GM15510 (cell line): ENCODE results near the gene SDS.

ENCODE experiments used
- POLR2A ChIP-seq: IDR thresholded peaks from 3 replicates; pipeline ENCODE4 v1.6.1; 2011; ENCODE audit warnings: borderline replicate concordance; ENCODE audit not compliant: insufficient read length; ENCODE audit errors: extremely low read depth

Gene SDS

GRCh38 chr12:113403435-113404415 lies at the start of gene SDS:
SDS (minus strand) TSS chr12:113403887; CDS start chr12:113399708, 4,179 bp downstream.
- TF ChIP-seq POLR2A, result no peak

DNA sequence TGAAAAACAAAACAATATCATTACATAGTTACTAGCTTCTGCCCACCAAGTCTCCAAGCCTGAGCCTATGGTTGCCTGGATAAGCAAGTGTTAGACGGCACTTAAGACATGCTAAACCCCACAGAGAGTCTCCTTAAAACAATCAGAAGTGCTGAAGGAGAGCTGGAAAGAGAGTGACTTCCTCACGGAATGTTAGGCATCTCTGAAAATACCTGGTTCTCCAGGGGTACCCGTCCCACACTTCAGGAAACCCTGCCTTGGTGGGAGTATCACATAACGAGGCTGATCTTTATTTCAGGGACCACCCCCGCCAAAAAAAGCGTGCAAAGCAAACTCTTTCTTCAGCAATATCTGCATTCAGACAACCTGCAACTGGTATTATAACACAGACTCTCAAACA lies 49.6 kb upstream of the SDS start:
- TF ChIP-seq POLR2A, result no peak

GRCh38 chr12:113452458-113452857 lies 48.8 kb upstream of the SDS start:
- no peak for TF ChIP-seq POLR2A

DNA sequence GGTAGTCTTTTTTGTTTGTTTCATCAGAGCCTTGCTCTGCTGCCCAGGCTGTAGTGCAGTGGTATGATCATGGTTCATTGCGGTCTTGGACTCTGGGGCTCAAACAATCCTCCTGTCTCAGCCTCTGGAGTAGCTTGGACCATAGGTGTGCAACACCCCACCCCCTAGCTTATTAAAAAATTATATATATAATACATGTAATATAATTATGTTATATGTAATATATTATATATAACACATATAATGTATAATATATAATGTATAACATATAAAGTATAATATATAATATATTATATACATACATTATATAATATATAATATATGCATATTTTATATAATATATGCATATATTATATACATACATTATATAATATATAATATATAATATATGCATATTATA lies 46.2 kb upstream of the SDS start:
- TF ChIP-seq POLR2A, result no peak

DNA sequence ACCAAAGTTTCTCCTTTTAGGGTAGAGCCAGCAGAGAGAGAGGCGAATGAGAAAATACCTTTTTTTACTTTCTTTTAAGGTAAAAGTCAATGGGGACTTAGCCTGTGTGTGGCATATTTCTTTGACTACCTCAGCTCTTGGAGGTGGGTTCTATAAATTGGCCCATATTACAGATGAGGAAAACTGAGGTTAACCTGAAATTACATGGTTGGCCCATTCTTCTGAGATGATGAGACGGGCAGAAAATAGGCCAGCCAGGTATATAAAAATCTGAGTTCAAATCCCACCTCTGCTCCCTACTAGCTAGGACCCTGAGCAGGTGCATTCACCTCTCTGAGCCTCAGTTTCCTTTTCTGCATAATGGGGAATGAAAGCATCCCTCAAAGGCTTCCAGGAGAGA lies 45.6 kb upstream of the SDS start:
- no peak for TF ChIP-seq POLR2A

DNA sequence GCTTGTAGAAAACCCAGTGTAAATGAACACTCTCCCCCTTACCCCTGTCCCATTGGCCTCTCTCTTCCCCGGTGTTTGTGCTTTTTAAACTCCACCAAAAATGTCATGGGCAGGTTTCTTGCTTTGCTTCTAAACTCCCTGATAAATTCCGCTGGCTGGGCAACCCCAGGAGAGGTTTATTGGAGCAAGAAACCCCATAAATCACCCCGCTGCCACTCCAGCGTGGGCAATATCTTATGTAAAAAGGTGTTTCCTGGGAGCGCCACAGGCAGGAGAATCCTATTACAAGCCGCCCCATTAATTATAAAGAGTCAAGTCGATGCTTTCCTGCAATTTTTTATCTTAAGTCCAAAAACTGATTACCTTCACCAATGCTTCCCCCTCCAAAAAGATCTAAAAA lies 45.2 kb upstream of the SDS start:
- TF ChIP-seq POLR2A, result no peak

DNA sequence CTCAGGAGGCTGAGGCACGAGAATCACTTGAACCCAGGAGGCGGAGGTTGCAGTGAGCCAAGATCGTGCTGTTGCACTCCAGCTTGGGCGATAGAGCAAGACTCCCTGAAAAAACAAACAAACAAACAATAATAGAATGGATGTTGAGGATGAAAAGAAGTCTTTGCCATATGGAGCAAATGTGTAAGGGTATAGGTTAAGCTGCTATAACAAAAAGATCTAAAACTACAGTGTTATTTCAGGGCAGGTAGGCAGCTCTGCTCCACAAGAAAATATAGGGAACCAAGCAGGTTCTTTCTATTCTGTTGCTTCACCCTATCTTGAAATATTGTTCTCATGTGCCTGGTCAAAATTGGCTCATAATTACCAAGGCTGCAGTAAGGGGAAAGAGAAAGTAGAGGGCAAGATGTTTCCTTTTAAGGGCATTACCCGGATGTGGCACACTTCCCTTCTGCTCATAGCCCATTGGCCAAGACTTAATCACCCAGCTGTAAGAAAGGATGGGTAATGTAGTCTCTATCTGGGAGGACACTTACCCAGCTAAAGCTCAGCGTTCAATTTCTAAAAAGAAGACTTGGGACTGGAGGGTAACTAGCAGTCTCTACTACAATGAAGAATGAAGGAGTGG lies 42.0 kb upstream of the SDS start:
- no peak for TF ChIP-seq POLR2A

DNA sequence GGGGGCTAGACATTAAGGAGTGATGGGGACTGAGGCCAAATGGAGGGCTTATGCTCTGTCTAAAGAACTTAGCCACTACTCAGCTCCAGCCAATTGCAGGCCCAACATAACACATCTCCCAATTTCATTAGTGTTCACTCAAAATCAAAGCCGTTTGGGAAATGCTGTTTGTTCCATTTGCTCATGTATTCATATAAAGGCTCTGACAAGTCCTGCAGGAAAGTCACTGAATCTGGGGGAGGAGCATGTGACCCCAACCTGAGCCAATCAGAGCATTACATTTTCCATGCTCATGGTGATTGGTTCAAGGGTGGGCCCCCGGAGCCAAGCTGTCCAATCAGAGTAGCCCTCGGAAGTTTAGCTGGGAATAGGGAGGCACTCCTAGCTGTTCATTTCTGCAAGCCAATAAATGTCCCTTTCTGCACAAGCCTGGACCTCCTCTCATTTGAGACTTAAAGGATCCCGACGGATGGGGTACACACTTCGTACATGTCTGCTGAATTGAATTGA lies 39.4 kb upstream of the SDS start:
- no peak for TF ChIP-seq POLR2A

DNA sequence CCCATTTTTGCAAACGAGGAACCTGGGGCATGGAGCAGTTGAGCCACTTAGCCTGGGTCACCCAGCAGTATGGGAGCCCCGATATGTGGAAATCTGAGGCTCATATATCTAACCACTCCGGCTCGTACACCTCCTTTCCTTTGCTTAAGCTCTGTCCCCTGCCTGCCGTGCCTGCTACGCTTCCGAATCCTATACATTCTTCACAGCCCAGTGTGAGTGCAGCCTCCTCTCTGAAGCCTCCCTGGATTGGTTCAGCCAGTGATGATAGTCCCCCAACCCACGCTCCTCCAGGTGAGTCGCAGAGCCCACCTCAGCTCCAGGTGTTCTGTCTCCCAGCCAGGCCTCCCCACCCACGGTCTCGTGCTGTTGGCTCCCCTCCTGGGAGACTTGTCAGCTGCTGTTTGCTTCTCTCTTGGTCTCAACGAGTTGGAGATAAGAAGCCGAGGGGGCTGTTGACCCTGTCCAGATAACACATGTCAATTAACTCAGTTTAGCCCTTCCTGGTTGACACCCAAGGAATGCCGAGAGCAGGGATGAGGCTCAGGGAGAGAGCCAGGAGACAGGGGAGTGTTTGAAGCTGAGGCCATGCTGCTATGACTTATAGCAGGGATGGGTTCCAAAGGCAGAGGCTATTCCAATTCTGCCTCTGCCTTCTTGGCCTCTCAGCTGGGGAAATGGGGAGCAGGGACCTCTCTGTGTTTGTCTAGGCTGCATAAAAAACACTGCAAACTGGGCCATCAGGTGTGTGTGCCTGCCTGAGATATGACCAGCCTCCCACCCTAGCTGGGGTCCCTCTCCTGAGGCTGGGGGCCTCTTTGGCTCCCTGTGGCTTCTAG lies 37.5 kb upstream of the SDS start:
- no peak for TF ChIP-seq POLR2A

GRCh38 chr12:113440336-113440735 lies 36.6 kb upstream of the SDS start:
- TF ChIP-seq POLR2A, result no peak

DNA sequence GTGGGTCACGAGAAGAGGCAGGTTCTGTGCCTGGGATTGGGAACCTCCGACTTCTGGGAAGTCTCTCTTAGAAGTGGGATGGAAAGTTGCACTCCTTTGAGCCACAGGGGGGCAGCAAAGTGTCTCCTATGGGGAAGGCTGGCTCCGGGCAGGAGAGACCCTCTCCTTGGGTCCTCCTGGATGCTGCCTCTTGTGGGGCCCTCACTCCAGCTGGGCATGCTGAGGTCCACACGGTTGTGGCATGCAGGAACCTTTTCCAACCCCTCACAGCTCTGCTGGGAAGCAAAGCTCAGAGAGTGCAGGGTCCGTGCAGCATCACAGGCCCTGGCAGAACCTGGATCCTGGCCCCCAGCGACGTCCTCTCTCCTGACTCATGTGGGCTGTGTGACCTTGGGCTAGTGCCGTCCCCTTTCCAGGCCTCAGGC lies 35.9 kb upstream of the SDS start:
- TF ChIP-seq POLR2A, result no peak

- TF ChIP-seq POLR2A, result no peak
Observed at GRCh38 chr12:113439301-113439597, 35.6 kb upstream of the SDS start.

- TF ChIP-seq POLR2A, result no peak
Observed at GRCh38 chr12:113438523-113439300, 35.0 kb upstream of the SDS start.

DNA sequence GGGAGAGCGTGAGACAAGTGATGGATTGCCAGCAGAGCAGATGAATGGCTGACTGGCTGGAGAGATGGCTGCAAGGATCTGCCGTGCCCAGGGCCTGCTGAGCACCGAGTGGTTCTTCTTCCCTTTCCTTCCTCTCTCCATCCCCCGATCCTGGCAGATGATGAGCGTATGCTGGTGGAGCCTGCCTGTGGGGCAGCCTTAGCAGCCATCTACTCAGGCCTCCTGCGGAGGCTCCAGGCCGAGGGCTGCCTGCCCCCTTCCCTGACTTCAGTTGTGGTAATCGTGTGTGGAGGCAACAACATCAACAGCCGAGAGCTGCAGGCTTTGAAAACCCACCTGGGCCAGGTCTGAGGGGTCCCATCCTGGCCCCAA lies 34.0 kb upstream of the SDS start:
- TF ChIP-seq POLR2A, result no peak
